Activated CD4-positive, alpha-beta T cell treated with anti-CD3 and anti-CD28 coated beads for 4 hours (primary cell): ENCODE results near the gene IGSF8.
"Not testable (repeated sequence)": the region's sequence is repeated elsewhere in the genome, so short reads cannot be mapped to it uniquely, and the experiment has no call there.

Experiments used
- DNase-seq, 2 donors: peaks; one replicate each; pipeline ENCODE4 v3.0.0-alpha.2; 2020

IGSF8 gene

GRCh38 chr1:160097911-160098851 lies at the start of gene IGSF8:
IGSF8 (minus strand) TSS chr1:160098619; CDS start chr1:160098472, 147 bp downstream.
- DNase-seq: peak; percentile 92 to 94

GRCh38 chr1:160148121-160148520 lies 49.7 kb upstream of the IGSF8 start:
- DNase-seq: no peak

- no peak for DNase-seq
These were observed 47.7 kb upstream of the IGSF8 start for GRCh38 chr1:160146107-160146506.

GRCh38 chr1:160144921-160145320 lies 46.5 kb upstream of the IGSF8 start:
- no peak for DNase-seq

- DNase-seq: no peak
These were observed 45.3 kb upstream of the IGSF8 start for GRCh38 chr1:160143695-160144094.

- no peak for DNase-seq
These were observed 41.4 kb upstream of the IGSF8 start for GRCh38 chr1:160139840-160140239.

- no peak for DNase-seq
These were observed 38.9 kb upstream of the IGSF8 start for GRCh38 chr1:160137216-160137862.

GRCh38 chr1:160136926-160137200 lies 38.4 kb upstream of the IGSF8 start:
- DNase-seq: no peak

- no peak for DNase-seq
These were observed 37.9 kb upstream of the IGSF8 start for GRCh38 chr1:160136121-160136925.

GRCh38 chr1:160134791-160135572 lies 36.6 kb upstream of the IGSF8 start:
- no peak for DNase-seq

GRCh38 chr1:160133990-160134770 lies 35.8 kb upstream of the IGSF8 start:
- no peak for DNase-seq

GRCh38 chr1:160131803-160132565 lies 33.6 kb upstream of the IGSF8 start:
- no peak for DNase-seq

- no peak for DNase-seq
These were observed 32.5 kb upstream of the IGSF8 start for GRCh38 chr1:160130939-160131338.

GRCh38 chr1:160130486-160130885 lies 32.1 kb upstream of the IGSF8 start:
- no peak for DNase-seq

- no peak for DNase-seq
These were observed 31.5 kb upstream of the IGSF8 start for GRCh38 chr1:160129966-160130365.

- DNase-seq: no peak
These were observed 31.1 kb upstream of the IGSF8 start for GRCh38 chr1:160129558-160129957.

GRCh38 chr1:160129046-160129445 lies 30.6 kb upstream of the IGSF8 start:
- DNase-seq: no peak

GRCh38 chr1:160128636-160129035 lies 30.2 kb upstream of the IGSF8 start:
- DNase-seq: no peak

- DNase-seq: no peak
These were observed 29.6 kb upstream of the IGSF8 start for GRCh38 chr1:160127865-160128523.

- DNase-seq: no peak
These were observed 29.0 kb upstream of the IGSF8 start for GRCh38 chr1:160127381-160127780.

GRCh38 chr1:160126342-160126741 lies 27.9 kb upstream of the IGSF8 start:
- not testable (repeated sequence) for DNase-seq
